Stimulated activated CD8-positive, alpha-beta memory T cell treated with anti-CD3 and anti-CD28 coated beads, Interleukin-12 subunit alpha, Interleukin-12 subunit beta, amount 100 ng/mL, for 1 hour (primary cell): ENCODE data around the gene ALDH4A1.

Experiments
- DNase-seq: peaks from one replicate; pipeline ENCODE4 v3.0.0-alpha.2; 2020; ENCODE audit warnings: low read depth

Gene ALDH4A1

DNA sequence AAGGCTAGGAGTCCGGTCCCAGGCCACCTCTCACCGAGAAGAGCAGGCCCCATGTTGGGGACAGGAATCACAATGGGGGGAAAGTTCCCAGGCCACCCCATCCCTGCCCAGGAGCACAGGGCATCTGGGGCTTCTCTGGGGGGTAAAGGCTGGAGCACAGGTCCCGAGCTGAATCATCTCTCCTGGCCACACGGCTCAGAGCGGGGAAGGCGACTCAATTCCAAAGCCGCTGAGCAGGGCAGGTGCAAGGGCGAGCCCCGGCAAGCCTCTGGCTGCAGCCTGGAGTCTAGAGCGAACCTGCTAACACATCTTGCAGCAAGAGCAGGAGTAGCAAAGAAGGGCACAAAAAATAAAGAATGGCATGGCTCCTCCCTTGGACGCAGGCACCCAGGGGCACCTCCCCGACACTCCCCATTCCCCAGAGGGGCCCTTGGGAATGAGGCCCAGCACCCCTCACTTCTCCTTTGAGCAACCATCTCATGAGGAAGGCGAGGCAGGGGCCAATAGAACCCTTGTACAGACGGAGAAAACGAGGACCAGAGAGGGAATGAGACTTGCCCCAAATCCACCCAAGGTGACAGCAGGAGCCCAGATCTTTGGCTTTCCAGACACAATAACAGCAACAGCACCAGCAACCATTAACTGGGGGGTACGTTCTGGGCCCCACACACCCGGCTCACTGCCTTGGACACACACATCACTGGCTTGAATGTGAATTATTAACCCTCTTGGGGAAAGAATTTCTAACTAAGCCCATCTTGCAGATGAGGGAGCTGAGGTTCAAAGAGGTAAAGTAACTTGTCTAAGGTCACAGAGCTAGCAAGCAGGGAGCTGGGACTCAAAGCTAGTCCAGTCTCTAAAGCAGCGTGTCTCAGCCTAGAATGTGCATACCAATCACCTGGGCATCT, 20.7 kb upstream of the ALDH4A1 start:
- no peak for DNase-seq

DNA sequence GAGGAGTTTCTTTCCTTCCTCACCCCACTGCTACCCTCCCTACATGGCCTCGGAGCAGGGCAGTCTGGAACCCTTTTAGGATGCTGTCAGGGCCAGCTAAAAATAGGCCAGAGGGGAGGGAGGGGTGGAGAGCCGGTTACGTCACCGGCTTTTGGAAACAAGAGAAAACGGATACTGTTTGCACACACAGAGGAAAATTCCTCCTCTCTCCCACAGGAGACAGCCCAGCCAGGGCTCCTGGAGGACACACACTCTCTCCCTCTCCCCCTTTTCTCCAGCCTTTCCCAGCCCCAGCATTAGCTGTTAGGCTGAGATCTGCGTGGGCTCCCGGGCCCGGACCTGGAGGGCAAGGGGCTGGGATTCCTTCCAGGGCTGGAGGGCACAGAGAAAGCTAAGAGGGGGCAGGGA, 20.0 kb upstream of the ALDH4A1 start:
- DNase-seq = no peak

DNA sequence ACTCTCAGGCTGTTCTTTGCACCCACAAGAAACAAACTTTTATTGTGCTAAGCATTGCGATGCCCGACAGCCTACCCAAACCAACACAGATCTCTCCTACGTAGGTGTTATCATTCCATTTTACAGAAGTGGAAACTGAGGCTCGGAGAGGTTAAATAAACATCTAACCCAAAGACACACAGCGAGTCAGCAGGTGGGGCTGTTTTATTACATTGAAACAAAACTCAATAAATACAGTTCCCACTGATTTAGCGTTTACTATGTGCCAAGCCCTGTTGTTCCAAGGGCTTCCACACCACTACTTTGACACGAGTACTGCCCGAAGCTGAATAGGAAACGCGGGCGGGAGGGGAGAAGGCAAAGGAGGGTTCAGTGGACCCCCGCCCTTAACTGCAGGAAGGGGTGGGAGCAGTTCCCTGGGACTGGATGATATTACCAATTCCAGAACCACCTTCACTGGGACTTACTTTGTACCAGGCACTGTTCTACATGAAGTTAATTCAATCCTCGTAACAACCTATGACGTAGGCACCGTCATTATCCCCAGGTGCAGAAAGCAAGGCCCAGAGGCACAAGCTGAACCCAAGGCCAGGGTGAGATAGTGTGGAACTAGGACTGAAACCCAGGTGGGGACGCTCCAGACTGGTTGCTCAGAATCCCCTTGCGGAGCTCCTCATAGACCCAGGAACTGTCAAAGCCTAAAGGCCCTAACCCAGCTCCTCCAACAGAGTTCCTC, 19.3 kb upstream of the ALDH4A1 start:
- DNase-seq = no peak

DNA sequence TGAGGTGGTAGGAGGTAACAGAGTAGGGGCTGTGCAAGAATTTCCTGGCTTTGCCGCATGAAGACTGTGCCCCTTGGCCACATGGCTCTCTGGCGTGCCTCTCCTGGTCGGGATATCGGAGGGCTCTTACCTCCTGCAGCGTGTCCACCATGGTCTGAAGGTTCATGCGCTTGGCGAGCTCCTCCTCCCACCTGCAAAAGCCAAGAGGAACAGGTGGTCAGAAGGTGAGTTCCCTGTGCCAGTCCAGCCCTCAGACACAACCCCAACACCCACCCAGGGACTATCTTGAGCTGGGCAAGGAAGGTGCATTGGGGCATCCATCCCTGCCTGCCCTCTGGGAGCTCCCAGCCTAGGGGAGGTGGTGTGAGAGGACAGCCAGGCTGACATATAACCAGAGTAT, 18.6 kb upstream of the ALDH4A1 start:
- DNase-seq = no peak

DNA sequence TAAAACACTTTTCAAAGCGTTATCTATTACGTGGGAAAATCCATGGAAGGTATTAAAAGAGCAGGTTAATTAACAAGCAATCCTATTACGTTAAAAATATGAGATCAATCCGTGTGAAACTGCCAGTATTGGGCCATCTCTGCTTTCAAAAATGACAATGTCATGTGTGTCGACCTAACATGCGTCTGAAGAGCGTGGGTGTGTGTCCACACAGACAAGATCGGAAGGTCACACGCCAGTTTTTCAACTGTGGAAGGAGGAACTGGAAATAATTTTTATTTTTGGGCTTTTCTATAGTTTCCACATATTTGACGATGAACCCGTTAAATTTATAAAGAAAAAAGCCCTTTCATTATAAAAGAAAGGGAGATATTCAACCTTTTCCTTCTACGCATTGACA, 17.6 kb upstream of the ALDH4A1 start:
- no peak for DNase-seq

DNA sequence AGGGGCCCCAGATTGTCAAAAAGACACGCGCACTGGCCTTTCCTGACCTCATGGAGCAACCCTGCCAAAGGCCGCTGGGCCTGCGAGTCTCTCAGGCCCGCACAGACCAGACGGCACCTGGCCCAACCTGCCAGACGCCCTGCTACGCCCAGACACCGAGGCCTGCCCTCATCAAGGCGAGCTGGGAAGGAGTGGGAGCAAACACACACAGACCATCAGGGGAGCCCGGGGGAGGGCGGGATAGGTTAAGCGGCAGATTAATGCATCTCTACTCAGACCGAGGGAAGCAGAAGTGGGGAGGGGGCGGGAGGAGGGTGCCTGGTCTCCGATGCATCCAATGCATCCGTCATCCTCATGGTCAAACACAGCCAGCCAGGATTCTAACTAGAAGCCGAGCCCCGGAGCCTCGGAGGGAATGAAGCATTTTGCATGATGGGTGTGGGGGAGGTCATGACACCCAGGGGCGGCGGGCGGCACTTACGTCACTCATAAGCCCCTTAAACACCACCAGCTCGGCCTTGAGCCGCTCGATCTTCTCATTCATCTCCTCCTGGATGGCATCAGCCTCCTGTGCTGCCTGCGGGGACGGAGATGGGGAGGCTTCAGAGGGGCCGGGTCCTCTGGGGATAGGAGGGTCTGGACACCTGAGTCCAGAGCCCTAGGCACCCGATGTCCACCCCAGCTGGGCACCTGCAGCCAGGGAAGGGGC, 17.0 kb upstream of the ALDH4A1 start:
- DNase-seq = no peak

DNA sequence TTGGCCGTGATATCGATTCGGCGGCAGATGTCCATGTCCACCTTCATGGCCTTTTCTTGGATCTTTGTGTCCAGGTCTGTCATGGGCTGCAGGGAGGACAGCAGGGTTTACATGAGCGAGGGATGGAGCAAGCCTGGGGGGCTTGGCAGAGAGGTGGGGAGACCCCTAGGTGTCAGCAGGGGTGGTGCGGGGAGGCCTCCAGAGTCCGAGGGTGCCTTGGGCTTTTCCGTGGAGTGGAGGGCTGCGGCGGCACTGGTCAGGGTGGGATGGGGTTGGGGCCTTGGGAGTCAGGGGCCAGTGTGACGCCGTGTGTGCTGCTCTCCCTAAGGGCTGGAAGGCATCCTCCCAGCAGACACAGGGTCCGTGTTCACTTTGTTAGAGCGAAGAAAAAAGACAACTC, 16.1 kb upstream of the ALDH4A1 start:
- DNase-seq = no peak

DNA sequence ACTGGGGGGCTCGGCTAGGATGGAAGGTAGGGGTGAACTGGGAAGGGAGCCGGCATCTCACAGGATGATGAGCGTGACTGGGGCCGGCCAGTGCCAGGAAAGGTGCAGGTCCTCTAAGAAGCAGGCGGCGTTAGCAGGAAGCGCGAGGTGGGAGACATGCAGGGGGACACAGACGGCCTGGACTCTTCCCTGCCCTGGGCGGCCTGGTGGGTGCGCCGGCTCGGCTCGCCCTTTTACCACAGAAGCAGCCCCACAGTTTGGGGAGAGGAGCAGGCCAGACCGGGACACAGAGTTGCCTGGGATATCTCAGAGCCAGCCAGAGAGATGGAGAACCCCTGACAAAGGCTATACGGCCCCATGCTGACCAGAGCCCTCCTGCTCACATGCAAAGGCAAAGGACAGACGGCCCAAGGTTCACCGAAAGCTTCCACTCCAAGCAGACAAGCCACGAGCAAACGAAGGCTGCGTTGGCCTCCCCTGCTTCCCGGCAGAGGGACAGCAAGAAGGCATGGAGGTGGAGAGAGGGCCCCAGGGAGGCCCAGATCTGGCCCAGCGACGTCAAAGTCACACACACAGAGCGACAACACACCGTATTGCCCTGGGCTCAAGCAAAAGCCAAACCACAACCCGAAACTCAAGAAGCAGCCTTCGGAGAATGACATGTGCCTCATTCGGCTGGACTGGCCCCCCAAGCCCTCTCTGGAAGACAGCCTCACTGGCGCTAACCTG, 14.9 kb upstream of the ALDH4A1 start:
- DNase-seq = no peak

DNA sequence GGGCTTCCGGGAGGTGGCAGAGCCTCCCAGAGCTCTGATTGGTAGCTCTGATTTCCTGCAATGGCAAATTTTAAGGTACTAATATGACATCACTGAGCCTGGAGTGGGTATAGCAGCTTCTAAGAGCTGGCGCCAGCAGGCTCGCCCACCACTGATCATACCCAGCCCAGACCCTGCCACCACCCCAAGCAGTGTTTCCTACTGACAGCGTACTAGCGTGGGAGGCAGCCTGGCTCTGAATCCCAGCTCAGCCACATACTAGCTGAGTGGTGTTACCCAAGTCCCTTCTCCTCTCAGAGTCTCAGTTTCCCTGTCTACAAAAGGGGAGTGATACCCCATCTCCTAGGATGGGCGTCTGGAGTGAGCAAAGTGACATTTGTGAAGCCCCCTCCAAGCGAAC, 13.0 kb upstream of the ALDH4A1 start:
- DNase-seq = no peak

DNA sequence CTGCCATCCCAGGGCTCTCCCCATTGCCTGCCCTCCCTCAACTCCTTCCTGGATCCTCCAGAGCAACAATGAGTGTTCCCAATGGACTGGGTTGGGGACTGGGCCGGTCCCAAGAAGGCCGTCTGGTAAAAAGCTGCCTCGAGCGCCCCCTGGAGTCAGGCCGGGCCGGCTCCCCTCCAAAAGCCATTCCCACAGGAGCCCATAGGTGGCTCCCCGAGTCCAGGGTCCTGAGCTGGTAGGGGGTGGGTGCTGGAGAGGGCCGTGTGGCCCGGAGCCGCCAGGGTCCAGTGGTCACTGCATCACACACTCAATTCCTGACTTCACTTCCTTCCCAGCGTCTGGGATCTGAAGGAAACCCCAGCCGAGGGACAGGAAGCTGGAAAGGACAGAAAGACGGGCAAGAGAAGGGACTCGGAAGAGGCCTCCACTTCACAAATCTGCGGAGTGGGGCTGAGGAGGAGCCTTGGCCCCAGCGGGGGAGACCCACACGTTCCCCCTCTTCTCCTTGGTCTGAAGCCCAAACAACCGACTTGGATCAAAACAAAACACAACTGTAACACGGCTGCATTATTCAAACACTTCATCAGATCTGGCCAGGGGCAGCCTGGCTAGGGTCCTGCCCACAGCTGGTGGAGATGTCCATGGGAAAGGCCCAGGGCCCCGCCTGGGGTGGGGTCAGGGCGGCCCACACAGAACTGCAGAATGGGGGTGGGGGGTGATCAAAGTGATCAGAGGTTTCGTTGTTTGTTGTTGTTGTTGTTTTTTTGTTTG, 10.9 kb upstream of the ALDH4A1 start:
- peak; percentile 61 for DNase-seq

DNA sequence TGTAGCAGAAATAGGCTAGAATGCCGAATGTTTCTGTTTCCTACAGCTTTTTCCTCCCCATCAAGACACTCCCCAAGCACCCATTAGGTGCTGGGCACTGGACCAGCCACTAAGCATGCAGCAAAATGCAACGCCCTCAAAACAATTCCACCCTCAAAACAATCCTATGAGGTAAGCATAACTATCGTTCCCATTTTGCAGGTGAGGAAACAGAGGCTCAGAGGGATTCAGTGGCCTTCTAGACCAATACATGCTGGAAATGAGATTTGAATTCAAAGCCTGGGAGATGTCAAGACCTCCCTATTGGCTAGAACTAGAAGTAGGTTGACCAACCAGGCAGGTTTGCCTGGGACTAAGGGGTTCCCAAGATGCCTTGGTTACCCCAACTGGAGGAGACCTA, 10.2 kb upstream of the ALDH4A1 start:
- DNase-seq = no peak

DNA sequence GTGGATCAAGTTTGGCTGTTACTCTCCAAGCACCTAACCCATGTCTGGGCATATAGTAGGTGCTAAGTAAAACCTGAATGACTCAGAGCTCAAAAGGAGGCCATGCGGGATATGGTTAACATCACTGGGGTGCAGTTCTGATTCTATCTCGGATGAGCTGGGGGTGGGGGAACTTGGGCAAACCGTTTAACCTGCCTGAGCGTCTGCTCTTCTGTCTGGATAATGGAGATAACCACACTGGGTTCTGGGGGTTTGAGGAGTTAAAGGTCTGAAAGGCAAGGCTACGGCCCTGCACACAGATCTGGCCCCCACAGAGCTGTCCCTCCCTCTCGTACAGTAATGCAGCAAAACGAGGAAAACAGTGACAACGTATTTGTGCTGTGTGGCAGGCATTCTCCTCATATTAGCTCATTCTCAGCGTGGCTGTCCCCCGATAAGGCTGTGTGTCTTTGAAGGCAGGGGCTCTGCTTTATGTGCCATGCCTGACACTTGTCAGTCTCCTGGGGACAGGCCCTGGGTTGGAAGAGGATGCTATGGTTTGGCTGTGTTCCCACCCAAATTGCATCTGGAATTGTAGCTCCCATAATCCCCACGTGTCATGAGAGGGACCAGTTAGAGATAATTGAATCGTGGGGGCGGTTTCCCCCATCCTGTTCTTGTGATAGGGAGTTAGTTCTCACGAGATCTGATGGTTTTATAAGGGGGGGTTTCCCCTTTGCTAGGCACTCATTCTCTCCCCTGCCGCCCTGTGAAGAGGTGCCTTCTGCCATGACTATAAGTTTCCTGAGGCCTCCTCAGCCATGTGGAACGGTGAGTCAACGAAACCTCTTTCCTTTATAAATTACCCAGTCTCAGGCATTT, 6.8 kb upstream of the ALDH4A1 start:
- DNase-seq = no peak

DNA sequence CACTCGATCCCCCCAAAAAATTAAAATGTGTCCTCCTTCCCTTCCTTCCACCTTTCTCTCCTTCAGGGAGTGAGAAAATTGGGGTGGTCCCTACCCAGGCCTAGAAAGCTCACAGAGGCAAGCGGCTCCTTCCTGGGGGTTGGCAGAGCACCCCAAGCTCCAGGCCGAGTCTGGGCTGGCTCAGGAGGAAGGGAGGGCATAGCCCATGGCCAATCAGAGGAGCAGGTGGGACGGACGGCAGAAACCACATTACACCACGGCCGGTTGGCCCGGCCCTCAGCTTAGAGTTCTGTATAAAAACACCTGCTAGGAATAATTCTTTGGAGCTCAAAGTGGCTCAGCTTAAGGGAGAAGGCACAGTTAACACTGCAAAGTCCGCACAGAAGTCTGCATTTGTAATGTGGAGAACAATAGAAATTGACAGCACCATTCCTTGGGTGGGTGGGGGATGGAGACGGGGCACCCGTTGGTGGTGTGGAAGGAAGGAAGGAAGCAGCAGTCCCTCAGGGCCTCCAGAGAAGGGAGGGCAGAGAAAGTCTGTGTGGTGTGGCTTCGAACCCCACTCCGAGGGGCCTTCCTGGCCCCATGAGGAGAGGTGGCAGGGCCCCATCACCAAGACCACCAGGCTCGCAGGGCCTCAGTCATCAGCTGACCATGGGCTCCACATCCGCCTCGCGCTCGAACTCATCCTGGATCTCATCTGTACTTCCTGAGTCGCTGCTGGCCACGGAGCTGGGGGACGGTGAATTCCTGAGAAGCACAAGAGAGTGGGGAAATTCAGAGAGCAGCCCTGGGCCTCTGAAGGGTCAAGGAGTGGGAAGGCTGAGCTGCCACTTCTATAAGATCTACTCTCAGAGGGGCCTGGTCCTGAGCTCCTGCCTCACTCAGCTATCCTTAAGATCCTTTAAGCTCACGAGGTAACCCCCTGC, 5.8 kb upstream of the ALDH4A1 start:
- DNase-seq = no peak

DNA sequence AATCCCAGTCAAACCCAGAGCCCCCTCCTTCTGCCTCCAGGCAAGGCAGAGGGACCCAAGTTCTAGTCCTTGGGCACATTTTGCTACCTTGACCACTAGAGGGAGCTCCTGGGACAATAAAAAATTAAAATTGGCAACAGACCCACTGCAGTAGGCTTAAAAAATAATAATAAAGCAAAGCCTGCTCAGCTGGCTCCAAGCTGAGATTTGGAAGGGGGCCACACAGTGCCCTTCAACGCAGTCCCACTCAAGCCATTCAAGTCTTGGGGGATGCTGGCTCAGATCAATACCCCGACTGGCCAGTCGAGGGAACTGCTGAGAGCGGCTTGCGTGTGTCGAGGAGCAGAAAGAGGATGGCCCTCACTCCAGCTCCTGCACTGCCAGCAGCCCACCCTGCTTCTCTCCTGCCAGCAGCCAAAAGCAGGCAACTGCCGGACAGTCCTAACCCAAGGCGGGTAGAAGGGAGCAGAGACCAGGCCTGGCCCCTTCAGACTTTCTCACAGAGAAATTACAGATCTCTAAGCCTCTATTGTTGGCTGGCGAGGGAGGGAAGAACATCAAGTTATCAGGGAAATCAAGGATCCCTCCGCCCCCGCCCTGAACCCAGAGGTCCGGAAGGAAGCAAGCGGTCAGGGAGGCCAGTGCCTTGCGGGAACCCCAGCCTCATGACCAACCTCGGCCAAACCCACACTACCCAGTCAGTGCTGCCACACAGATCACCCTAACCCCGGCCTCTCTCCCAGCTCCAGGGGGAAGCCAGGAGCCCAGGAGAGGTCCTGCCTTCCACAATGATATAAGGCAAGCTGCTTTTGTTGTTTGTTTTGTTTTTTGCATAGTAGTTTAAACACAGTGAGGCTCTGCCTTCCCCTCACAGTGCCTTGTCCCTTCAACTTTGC, 4.9 kb upstream of the ALDH4A1 start:
- no peak for DNase-seq

DNA sequence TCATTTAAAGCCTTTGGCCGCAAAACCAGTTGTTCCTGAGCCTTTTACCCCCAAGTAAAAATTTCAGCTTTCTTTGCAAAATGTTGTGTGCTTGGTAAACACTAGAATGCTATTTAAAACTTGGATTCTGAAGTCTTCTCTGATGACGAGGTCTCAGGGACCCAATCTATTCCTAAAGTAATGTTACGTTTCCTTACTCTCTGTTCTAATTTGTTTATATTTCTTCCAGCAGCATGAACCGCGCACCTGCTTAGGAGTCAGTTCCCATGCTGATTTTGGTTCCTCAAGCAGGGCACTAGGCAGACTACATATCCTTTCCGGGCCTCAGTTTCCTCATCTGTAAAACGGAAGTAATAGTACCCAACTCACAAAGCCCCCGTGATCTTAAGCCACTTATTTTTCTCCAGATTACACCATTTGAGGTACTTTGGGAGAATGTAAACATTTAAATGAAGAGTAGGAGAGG, 969 bp upstream of the ALDH4A1 start:
- DNase-seq = no peak

DNA sequence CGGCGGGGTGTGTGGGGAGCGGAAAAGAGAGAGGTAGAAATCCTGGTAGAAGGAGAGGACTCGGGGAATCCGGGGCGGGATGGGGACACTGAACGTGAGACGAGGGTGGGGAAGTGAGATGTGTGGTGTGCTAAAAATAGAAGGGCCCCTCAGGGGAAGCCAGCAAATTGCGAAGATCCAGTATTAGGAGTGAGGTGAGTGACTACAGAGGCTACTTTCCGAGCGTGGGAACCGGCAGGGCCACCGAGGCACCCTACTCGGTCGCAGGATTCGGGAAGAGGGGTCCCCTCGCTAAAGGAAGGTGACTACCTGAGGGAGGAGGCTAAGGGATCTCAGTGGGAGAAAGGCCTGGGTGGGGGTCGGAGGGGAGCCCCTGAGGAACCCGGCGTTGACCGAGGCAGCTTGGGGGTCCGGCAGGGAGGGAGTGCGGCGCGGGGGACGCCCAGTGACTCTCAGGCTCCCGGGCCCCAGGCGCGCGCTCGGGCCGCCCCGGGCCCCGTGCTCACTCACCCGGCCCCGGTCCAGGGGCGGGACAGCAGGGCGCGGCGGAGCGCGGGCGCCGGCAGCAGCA, 318 bp downstream of the ALDH4A1 start:
- no peak for DNase-seq

DNA sequence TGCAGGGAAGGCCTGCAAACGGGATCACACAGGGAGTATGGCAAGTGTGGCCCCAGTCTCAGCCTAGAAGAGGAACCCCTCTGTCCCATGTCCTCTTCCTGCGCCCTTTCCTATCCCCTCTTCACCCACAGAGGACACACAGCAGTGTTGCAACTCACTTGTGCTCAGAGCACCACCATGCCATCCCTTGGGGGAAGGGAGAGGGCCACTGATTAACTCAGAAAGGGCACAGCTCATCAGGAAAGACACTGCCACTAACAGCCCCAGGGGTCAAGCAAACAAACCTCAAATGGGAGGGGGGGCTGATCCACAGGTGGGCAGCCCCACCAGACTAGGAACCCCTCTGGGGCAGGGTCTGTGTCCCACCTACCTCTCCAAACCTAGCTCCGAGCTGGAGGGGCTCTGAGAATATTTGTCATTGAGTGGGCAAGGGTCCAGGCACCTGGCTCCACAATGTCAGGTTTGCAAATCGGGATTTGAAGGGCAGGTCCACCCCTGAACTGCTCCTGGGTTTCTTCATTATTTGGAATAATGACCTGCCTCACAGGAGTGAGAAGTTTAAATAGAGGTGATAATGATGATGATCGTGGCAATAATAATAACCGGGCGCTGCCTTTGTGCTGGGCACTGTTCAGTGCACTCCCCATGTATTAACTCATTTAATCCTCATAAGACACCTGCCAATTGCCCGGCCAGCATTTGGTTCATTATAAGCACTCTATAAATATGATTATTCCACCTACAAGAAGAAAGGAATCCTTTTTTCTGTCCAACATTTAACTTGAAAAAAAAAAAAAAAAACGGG, 1.0 kb downstream of the ALDH4A1 start:
- DNase-seq = no peak
